Neural cell (in vitro differentiated cells): ENCODE measurements around the gene PREX1. TPM values are rescaled to one million over a fixed set of nuclear protein-coding genes. Genes with fewer than 3 reads are reported as not detected.

Experiments
- H2AFZ ChIP-seq: fragments of 200-600, 300-800 bp; sonication (generic), shearing (Covaris generic); 2 replicates; pipeline ENCODE4 v1.6.0; 2014; ENCODE audit warnings: low read depth, mild to moderate bottlenecking, antibody characterized with exemption, low read length, moderate library complexity
- H3F3A ChIP-seq: fragments of 200-600 bp; shearing (Covaris generic); 2 replicates; pipeline ENCODE4 v1.6.1; 2016; ENCODE audit warnings: mild to moderate bottlenecking, moderate library complexity, mixed read lengths, antibody characterized with exemption, low read length; ENCODE audit not compliant: insufficient read depth, poor library complexity, severe bottlenecking
- H3K27ac ChIP-seq: fragments of 200-600, 300-800 bp; sonication (generic), shearing (Covaris generic); 2 replicates; pipeline ENCODE4 v1.5.1; 2014; ENCODE audit warnings: mild to moderate bottlenecking, low read length, moderate library complexity
- H3K27me3 ChIP-seq: fragments of 300-800, 200-600 bp; sonication (generic), shearing (Covaris generic); 2 replicates; pipeline ENCODE4 v1.6.0; 2014; ENCODE audit warnings: mild to moderate bottlenecking, low read depth, low read length, moderate library complexity; ENCODE audit not compliant: insufficient read depth
- H3K36me3 ChIP-seq: fragments of 300-800, 200-600 bp; sonication (generic), shearing (Covaris generic); 2 replicates; pipeline ENCODE4 v1.5.1; 2014; ENCODE audit warnings: mild to moderate bottlenecking, antibody characterized with exemption, low read length, moderate library complexity; ENCODE audit not compliant: insufficient read depth
- H3K4me2 ChIP-seq: fragments of 300-800, 200-600 bp; sonication (generic), shearing (Covaris generic); 2 replicates; pipeline ENCODE4 v1.6.0; 2014; ENCODE audit warnings: mild to moderate bottlenecking, low read length
- H3K4me3 ChIP-seq: fragments of 300-800, 200-600 bp; sonication (generic), shearing (Covaris generic); 2 replicates; pipeline ENCODE4 v1.5.1; 2014; ENCODE audit warnings: mild to moderate bottlenecking, low read length, moderate library complexity
- H3K79me2 ChIP-seq: fragments of 200-600 bp; shearing (Covaris generic); replicated peaks from 2 replicates; pipeline ENCODE4 v1.6.0; 2014; ENCODE audit warnings: mild to moderate bottlenecking, low read length, moderate library complexity; ENCODE audit not compliant: insufficient read depth
- H3K9ac ChIP-seq: fragments of 300-800, 200-600 bp; sonication (generic), shearing (Covaris generic); 2 replicates; pipeline ENCODE4 v1.6.1; 2016; ENCODE audit warnings: mild to moderate bottlenecking, low read length, mixed read lengths
- H3K9me2 ChIP-seq: fragments of 200-600 bp; shearing (Covaris generic); 2 replicates; pipeline ENCODE4 v1.6.1; 2016; ENCODE audit warnings: mild to moderate bottlenecking, low read length, mixed read lengths; ENCODE audit not compliant: insufficient read depth
- H3K9me3 ChIP-seq: fragments of 200-600, 300-800 bp; sonication (generic), shearing (Covaris generic); 2 replicates; pipeline ENCODE4 v1.6.1; 2016; ENCODE audit warnings: mild to moderate bottlenecking, mixed run types, low read length, moderate library complexity, mixed read lengths
- H4K20me1 ChIP-seq: fragments of 200-600 bp; shearing (Covaris generic); 2 replicates; pipeline ENCODE4 v1.6.1; 2016; ENCODE audit warnings: mild to moderate bottlenecking, mixed run types; ENCODE audit not compliant: insufficient read depth
- CTCF ChIP-seq: fragments of 450-650 bp; IDR thresholded peaks from 2 replicates; pipeline ENCODE4 v1.5.1; 2014; ENCODE audit warnings: antibody characterized with exemption, mild to moderate bottlenecking, moderate library complexity; ENCODE audit not compliant: poor library complexity, severe bottlenecking
- EP300 ChIP-seq: fragments of 450-650 bp; conservative IDR thresholded peaks from 2 replicates; pipeline ENCODE4 v1.6.1; 2014; ENCODE audit warnings: antibody characterized with exemption, mild to moderate bottlenecking, moderate library complexity; ENCODE audit not compliant: poor library complexity, severe bottlenecking
- EZH2 ChIP-seq: fragments of 200-600, 300-800 bp; shearing (Covaris generic), sonication (generic); IDR thresholded peaks from 2 replicates; pipeline ENCODE4 v1.6.1; 2014; ENCODE audit warnings: antibody characterized with exemption, low read length, borderline replicate concordance, mild to moderate bottlenecking; ENCODE audit not compliant: insufficient read depth, poor library complexity, severe bottlenecking
- MXI1 ChIP-seq: fragments of 450-650 bp; conservative IDR thresholded peaks from 2 replicates; pipeline ENCODE4 v1.6.1; 2014; ENCODE audit warnings: antibody characterized with exemption, mild to moderate bottlenecking; ENCODE audit not compliant: poor library complexity, severe bottlenecking
- POLR2AphosphoS5 ChIP-seq: IDR thresholded peaks from 2 replicates; pipeline ENCODE4 v1.6.1; 2012
- RAD21 ChIP-seq: fragments of 450-650 bp; conservative IDR thresholded peaks from 2 replicates; pipeline ENCODE4 v1.6.1; 2014; ENCODE audit warnings: antibody characterized with exemption, mild to moderate bottlenecking, moderate library complexity
- SMC3 ChIP-seq: fragments of 450-650 bp; conservative IDR thresholded peaks from 2 replicates; pipeline ENCODE4 v1.6.1; 2014; ENCODE audit warnings: antibody characterized with exemption, mild to moderate bottlenecking, moderate library complexity; ENCODE audit not compliant: poor library complexity
- TAF1 ChIP-seq: IDR thresholded peaks from 2 replicates; pipeline ENCODE4 v1.6.1; 2012; ENCODE audit warnings: low read depth
- polyA plus RNA-seq: library from polyadenylated mRNA; depleted of rRNA; stranded (reverse); fragments of >200 nt; gene quantifications from 2 replicates; pipeline ENCODE4 v1.2.3, GENCODE V29; 2014
- TF ChIP-seq, protein P1 (sequence below): IDR thresholded peaks from 2 replicates; pipeline ENCODE4 v1.6.1; 2012; ENCODE audit warnings: borderline replicate concordance

PREX1 gene
- polyA plus RNA-seq, 1 donor from 2014 or later, result 0.06 TPM

GRCh38 chr20:48719598-48720255, 108.1 kb downstream of the PREX1 start:
- H3K36me3 ChIP-seq, result no peaks in the 10 kb centered on the region
- no peak overlapping the region for H3K9ac ChIP-seq
- H2AFZ ChIP-seq, result no peak overlapping the region
- H3K9me2 ChIP-seq, result no peaks in the 10 kb centered on the region
- H3K4me3 ChIP-seq, result no peak overlapping the region
- no peaks in the 10 kb centered on the region for H3K27me3 ChIP-seq
- no peak overlapping the region for H3K4me2 ChIP-seq
- no peaks in the 10 kb centered on the region for H3K79me2 ChIP-seq
- no peaks in the 10 kb centered on the region for H4K20me1 ChIP-seq
- no peaks in the 10 kb centered on the region for H3F3A ChIP-seq
- no peak overlapping the region for H3K27ac ChIP-seq
- TF ChIP-seq, protein P1, sequence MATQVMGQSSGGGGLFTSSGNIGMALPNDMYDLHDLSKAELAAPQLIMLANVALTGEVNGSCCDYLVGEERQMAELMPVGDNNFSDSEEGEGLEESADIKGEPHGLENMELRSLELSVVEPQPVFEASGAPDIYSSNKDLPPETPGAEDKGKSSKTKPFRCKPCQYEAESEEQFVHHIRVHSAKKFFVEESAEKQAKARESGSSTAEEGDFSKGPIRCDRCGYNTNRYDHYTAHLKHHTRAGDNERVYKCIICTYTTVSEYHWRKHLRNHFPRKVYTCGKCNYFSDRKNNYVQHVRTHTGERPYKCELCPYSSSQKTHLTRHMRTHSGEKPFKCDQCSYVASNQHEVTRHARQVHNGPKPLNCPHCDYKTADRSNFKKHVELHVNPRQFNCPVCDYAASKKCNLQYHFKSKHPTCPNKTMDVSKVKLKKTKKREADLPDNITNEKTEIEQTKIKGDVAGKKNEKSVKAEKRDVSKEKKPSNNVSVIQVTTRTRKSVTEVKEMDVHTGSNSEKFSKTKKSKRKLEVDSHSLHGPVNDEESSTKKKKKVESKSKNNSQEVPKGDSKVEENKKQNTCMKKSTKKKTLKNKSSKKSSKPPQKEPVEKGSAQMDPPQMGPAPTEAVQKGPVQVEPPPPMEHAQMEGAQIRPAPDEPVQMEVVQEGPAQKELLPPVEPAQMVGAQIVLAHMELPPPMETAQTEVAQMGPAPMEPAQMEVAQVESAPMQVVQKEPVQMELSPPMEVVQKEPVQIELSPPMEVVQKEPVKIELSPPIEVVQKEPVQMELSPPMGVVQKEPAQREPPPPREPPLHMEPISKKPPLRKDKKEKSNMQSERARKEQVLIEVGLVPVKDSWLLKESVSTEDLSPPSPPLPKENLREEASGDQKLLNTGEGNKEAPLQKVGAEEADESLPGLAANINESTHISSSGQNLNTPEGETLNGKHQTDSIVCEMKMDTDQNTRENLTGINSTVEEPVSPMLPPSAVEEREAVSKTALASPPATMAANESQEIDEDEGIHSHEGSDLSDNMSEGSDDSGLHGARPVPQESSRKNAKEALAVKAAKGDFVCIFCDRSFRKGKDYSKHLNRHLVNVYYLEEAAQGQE, result no peak
- TF ChIP-seq RAD21 (no peak), EP300 (no peak), CTCF (no peak), TAF1 (no peak), EZH2 (no peak), MXI1 (no peak), SMC3 (no peak)
- H3K9me3 ChIP-seq, result no peaks in the 10 kb centered on the region

DNA sequence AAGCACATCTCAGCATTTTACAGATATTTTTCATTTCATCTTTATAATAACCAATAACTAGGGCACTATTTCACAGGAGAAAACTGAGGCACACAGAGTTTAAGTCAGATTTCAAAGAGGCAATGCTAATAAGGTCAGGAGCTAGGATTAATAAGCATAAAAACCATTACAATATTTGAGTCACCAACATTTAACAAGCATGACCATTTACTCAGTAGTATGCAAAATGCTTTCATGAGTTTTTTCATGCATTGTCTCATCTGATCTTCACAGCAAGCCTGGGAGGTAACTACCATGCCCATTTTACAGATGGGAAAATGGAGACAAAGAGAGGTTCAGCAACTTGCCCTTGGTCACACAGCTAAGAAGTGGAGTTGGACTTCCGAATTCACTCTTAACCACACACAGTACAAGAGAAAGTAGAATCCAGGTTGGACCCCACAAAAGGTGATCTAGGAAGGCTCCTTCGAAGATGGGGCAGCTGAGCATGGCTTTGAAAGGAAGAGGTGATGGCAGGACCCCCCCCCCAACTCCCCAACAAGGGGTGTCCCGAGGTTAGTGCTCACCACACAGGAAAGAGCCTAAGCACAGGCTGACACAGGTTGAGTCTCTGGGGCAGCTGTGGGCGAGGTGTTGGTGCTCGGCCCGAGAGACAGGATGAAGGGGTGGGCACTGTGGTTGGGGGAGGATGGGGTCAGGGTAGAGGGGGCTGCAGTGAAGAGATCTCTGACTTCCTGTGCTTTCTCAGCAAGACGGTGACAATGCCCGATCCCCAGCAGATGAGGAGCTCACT, 108.8 kb downstream of the PREX1 start:
- H3K27ac ChIP-seq, result no peak overlapping the region
- no peaks in the 10 kb centered on the region for H4K20me1 ChIP-seq
- H3K4me3 ChIP-seq, result no peak overlapping the region
- no peaks in the 10 kb centered on the region for H3K27me3 ChIP-seq
- no peak overlapping the region for H3K4me2 ChIP-seq
- H3K9ac ChIP-seq, result no peak overlapping the region
- no peaks in the 10 kb centered on the region for H3K79me2 ChIP-seq
- no peaks in the 10 kb centered on the region for H3K9me2 ChIP-seq
- TF ChIP-seq CTCF (no peak), POLR2AphosphoS5 (no peak), TAF1 (no peak), EZH2 (no peak), RAD21 (no peak)
- TF ChIP-seq, protein P1, result no peak
- H2AFZ ChIP-seq, result no peak overlapping the region
- H3F3A ChIP-seq, result no peaks in the 10 kb centered on the region
- H3K9me3 ChIP-seq, result no peaks in the 10 kb centered on the region
- no peaks in the 10 kb centered on the region for H3K36me3 ChIP-seq
